GM12873 (cell line): ENCODE results near the gene EPHB6.
A peak's percentile ranks its signal among the peaks of the same experiment; 100 is the strongest.

Experiments
- CTCF ChIP-seq: IDR thresholded peaks from 2 replicates; pipeline ENCODE4 v1.5.1; 2012; ENCODE audit warnings: low read depth, mild to moderate bottlenecking, moderate library complexity, low read length, control low read depth; ENCODE audit not compliant: insufficient read depth; ENCODE audit errors: missing control alignments

The EPHB6 gene

GRCh38 chr7:142906643-142907042 lies 51.8 kb downstream of the EPHB6 start:
- TF ChIP-seq CTCF = no peak

- no peak for TF ChIP-seq CTCF
Measured at GRCh38 chr7:142908290-142908689, 53.4 kb downstream of the EPHB6 start.

- peak; percentile 55 for TF ChIP-seq CTCF
Measured at GRCh38 chr7:142908921-142909890, 54.3 kb downstream of the EPHB6 start.

- no peak for TF ChIP-seq CTCF
Measured at GRCh38 chr7:142910031-142910433, 55.2 kb downstream of the EPHB6 start.

- no peak for TF ChIP-seq CTCF
Measured at GRCh38 chr7:142910481-142910880, 55.6 kb downstream of the EPHB6 start.

- TF ChIP-seq CTCF = no peak
Measured at GRCh38 chr7:142913051-142913450, 58.2 kb downstream of the EPHB6 start.

- no peak for TF ChIP-seq CTCF
Measured at GRCh38 chr7:142913566-142913965, 58.7 kb downstream of the EPHB6 start.
